ENCODE measurements around the gene GHITM.
"Not testable (repeated sequence)": the region's sequence is repeated elsewhere in the genome, so short reads cannot be mapped to it uniquely, and the experiment has no call there.

Gene GHITM

DNA sequence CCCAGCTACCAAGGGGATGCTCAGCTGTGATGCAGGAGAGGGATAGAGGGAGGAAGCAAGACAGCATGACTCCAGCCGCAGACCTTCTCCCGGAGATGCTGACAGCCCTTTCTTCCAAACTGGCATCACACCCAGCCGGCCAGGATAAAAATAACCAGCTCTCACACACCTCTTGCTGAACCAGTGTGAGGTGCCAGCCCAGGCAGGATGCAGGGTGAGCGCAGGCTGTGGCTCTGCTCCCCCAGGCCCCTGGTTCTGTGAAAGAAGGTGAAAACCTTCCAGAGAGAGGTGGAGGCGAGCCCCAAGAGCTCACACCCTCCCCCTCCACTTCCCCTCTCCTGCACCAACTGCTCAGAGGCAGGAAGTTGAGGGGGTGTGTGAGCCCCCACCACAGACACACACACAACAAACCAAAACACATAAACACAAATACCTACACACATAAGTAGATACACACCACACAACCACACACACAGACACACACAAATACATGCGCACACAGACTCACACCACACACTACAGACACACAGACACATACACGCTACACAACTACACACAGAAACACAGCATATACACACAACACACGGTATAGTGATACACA, 38.3 kb downstream of the GHITM start:
- no peak overlapping the region for H3K4me2 ChIP-seq (ENCODE audit: low read depth, low read length, poor library complexity, severe bottlenecking)
- no peak overlapping the region for H3K4me3 ChIP-seq (ENCODE audit: insufficient read depth, low read length, poor library complexity, severe bottlenecking)
- no peak overlapping the region for H2AFZ ChIP-seq (ENCODE audit: low read depth, low read length, severe bottlenecking)

DNA sequence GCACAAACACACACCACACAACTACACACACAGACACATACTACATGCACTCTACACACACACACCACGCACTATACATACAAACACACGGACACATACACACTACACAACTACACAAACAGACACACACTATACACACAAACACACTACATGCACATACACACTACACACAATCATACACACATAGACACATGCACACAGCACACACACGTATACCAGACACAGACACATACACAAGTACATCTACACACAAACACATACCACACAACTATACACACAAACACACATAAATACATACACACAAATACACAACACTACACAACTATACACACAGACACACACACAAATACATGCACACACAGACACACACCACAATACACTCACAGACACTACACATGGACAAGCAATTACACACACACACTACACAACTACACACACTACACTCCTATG, 38.9 kb downstream of the GHITM start:
- H3K4me3 ChIP-seq (ENCODE audit: insufficient read depth, low read length, poor library complexity, severe bottlenecking) = no peak overlapping the region

More for the DNA sequence above, 38.3 kb downstream of the GHITM start:
- no peak for TF ChIP-seq EZH2phosphoT487 (conservative IDR thresholded peaks at IDR 0.05; ENCODE audit: low read length)
- no peak for TF ChIP-seq CTCF (IDR thresholded peaks at IDR 0.05; ENCODE audit: insufficient read depth, low read length, poor library complexity, severe bottlenecking)
- no peaks in the 10 kb centered on the region for H3K9me2 ChIP-seq (replicated peaks; ENCODE audit: insufficient read depth, low read length)
- no peaks in the 10 kb centered on the region for H4K20me1 ChIP-seq (ENCODE audit: low read depth, low read length)
- no peaks in the 10 kb centered on the region for H3K36me3 ChIP-seq (ENCODE audit: low read length)
- H3F3A ChIP-seq (ENCODE audit: insufficient read depth) = no peaks in the 10 kb centered on the region
- H3K27ac ChIP-seq (ENCODE audit: low read depth, low read length) = no peak overlapping the region
- H3K9ac ChIP-seq (ENCODE audit: low read length) = no peak overlapping the region
- H3K27me3 ChIP-seq (ENCODE audit: low read length) = no peaks in the 10 kb centered on the region
- H3K79me2 ChIP-seq (ENCODE audit: insufficient read depth, low read length) = no peaks in the 10 kb centered on the region
- H3K9me3 ChIP-seq (ENCODE audit: insufficient read depth, low read length) = no peaks in the 10 kb centered on the region

DNA sequence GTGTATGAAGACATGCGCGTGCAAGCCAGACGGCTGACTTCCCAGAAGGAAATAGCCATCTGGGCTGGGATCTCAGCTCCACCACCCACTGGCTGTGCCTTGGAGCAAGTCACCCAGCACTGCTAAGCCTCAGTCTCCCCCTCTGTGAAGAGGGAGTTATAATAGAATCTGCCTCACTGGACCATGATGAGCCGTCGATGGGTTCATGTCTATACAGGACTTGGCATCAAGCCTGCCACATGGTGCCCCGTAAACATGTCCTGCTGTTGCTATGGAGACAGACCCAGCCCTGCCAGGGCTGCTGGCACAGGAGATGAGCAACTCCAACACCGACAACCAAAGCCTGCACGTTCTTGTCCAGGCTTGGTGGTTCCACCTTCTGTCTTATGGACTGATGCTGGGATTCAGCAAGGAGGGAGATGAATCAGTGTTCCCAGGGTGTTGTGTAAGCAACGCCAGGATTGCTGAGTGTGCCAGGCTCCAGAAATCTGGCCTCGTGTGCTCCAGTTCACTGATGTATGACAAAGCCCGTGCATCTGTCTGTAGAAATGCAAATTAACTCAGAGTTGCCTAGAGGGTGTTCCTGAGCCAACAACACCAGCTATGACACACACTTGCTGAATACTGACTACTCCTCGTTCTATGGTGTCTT, 39.9 kb downstream of the GHITM start:
- H3K9me3 ChIP-seq (ENCODE audit: insufficient read depth, low read length) = no peaks in the 10 kb centered on the region
- no peaks in the 10 kb centered on the region for H3K36me3 ChIP-seq (ENCODE audit: low read length)
- TF ChIP-seq EZH2phosphoT487 (conservative IDR thresholded peaks at IDR 0.05; ENCODE audit: low read length) (no peak), CTCF (IDR thresholded peaks at IDR 0.05; ENCODE audit: insufficient read depth, low read length, poor library complexity, severe bottlenecking) (no peak)
- no peaks in the 10 kb centered on the region for H3K9me2 ChIP-seq (replicated peaks; ENCODE audit: insufficient read depth, low read length)
- H3K79me2 ChIP-seq (ENCODE audit: insufficient read depth, low read length) = no peaks in the 10 kb centered on the region
- H3K9ac ChIP-seq (ENCODE audit: low read length) = no peak overlapping the region
- no peak overlapping the region for H3K4me3 ChIP-seq (ENCODE audit: insufficient read depth, low read length, poor library complexity, severe bottlenecking)
- peak overlapping the region; percentile 29 for H2AFZ ChIP-seq (ENCODE audit: low read depth, low read length, severe bottlenecking)
- H3K27ac ChIP-seq (ENCODE audit: low read depth, low read length) = no peak overlapping the region
- peak overlapping the region; percentile 49 for H3K4me2 ChIP-seq (ENCODE audit: low read depth, low read length, poor library complexity, severe bottlenecking)
- no peaks in the 10 kb centered on the region for H4K20me1 ChIP-seq (ENCODE audit: low read depth, low read length)
- H3F3A ChIP-seq (ENCODE audit: insufficient read depth) = no peaks in the 10 kb centered on the region
- H3K27me3 ChIP-seq (ENCODE audit: low read length) = no peaks in the 10 kb centered on the region

More for the DNA sequence above, 38.9 kb downstream of the GHITM start:
- TF ChIP-seq CTCF (IDR thresholded peaks at IDR 0.05; ENCODE audit: insufficient read depth, low read length, poor library complexity, severe bottlenecking) (no peak), EZH2phosphoT487 (conservative IDR thresholded peaks at IDR 0.05; ENCODE audit: low read length) (no peak)
- Histone ChIP-seq H3K27ac (ENCODE audit: low read depth, low read length) (no peak overlapping the region), H3F3A (ENCODE audit: insufficient read depth) (no peaks in the 10 kb centered on the region), H2AFZ (ENCODE audit: low read depth, low read length, severe bottlenecking) (no peak overlapping the region), H3K9me3 (ENCODE audit: insufficient read depth, low read length) (no peaks in the 10 kb centered on the region), H3K36me3 (ENCODE audit: low read length) (no peaks in the 10 kb centered on the region), H3K9ac (ENCODE audit: low read length) (no peak overlapping the region), H3K9me2 (replicated peaks; ENCODE audit: insufficient read depth, low read length) (no peaks in the 10 kb centered on the region), H4K20me1 (ENCODE audit: low read depth, low read length) (no peaks in the 10 kb centered on the region), H3K4me2 (ENCODE audit: low read depth, low read length, poor library complexity, severe bottlenecking) (no peak overlapping the region), H3K27me3 (ENCODE audit: low read length) (no peaks in the 10 kb centered on the region), H3K79me2 (ENCODE audit: insufficient read depth, low read length) (no peaks in the 10 kb centered on the region)

DNA sequence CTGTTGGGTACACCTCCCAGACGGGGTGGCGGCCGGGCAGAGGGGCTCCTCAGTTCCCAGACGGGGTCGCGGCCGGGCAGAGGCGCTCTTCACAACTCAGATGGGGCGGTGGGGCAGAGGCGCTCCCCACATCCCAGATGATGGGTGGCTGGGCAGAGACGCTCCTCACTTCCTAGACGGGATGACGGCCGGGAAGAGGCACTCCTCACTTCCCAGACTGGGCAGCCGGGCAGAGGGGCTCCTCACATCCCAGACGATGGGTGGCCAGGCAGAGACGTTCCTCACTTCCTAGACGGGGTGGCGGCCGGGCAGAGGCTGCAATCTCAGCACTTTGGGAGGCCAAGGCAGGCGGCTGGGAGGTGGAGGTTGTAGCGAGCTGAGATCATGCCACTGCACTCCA, 41.1 kb downstream of the GHITM start:
- not testable (repeated sequence) for H3F3A ChIP-seq (ENCODE audit: insufficient read depth); H3K4me3 ChIP-seq (ENCODE audit: insufficient read depth, low read length, poor library complexity, severe bottlenecking); H3K27me3 ChIP-seq (ENCODE audit: low read length); H3K79me2 ChIP-seq (ENCODE audit: insufficient read depth, low read length); H3K9me2 ChIP-seq (replicated peaks; ENCODE audit: insufficient read depth, low read length); H3K9ac ChIP-seq (ENCODE audit: low read length); H2AFZ ChIP-seq (ENCODE audit: low read depth, low read length, severe bottlenecking); H3K9me3 ChIP-seq (ENCODE audit: insufficient read depth, low read length); H4K20me1 ChIP-seq (ENCODE audit: low read depth, low read length); H3K27ac ChIP-seq (ENCODE audit: low read depth, low read length); H3K36me3 ChIP-seq (ENCODE audit: low read length); H3K4me2 ChIP-seq (ENCODE audit: low read depth, low read length, poor library complexity, severe bottlenecking)

Data from SU-DHL-6 (cell line).